ENCODE results near the gene LAMA3. TPM values are rescaled to one million over a fixed set of nuclear protein-coding genes. Genes with fewer than 3 reads are reported as not detected.

LAMA3 gene
- total RNA-seq, 6 experiments from 2014 or later, result 1.3 to 5.0 (median 3.0) TPM

GRCh38 chr18:23910032-23910431, 220.8 kb downstream of the LAMA3 start:
- no peak for DNase-seq
- ATAC-seq, result no peak
- H3K4me1 ChIP-seq, result no peaks in the 10 kb centered on the region
- H3K27me3 ChIP-seq, result no peaks in the 10 kb centered on the region
- no peak overlapping the region for H3K27ac ChIP-seq
- no peak for TF ChIP-seq CTCF (IDR thresholded peaks at IDR 0.05)
- TF ChIP-seq POLR2A (IDR thresholded peaks at IDR 0.05), result no peak
- intact Hi-C loops (cut with DNase I), result no loop called here
- H3K36me3 ChIP-seq, result no peaks in the 10 kb centered on the region
- no peaks in the 10 kb centered on the region for H3K9me3 ChIP-seq
- no peak overlapping the region for H3K4me3 ChIP-seq
- 52% methylated on average over 2 of the region's 2 CpGs for WGBS (ENCODE audit: insufficient coverage, low coverage, low lambda C conversion rate, missing lambda C conversion rate)

GRCh38 chr18:23912356-23912755, 223.1 kb downstream of the LAMA3 start:
- intact Hi-C loops (cut with DNase I), result no loop called here
- Histone ChIP-seq H3K36me3 (no peaks in the 10 kb centered on the region), H3K4me3 (no peak overlapping the region), H3K27ac (no peak overlapping the region), H3K27me3 (no peaks in the 10 kb centered on the region), H3K4me1 (no peaks in the 10 kb centered on the region), H3K9me3 (no peaks in the 10 kb centered on the region)
- WGBS (ENCODE audit: insufficient coverage, low coverage, low lambda C conversion rate, missing lambda C conversion rate), result 82% methylated on average over 3 of the region's 3 CpGs
- ATAC-seq (no peak), DNase-seq (no peak)
- no peak for TF ChIP-seq CTCF (IDR thresholded peaks at IDR 0.05)
- no peak for TF ChIP-seq POLR2A (IDR thresholded peaks at IDR 0.05)

- WGBS (ENCODE audit: insufficient coverage, low coverage, low lambda C conversion rate, missing lambda C conversion rate), result 61% methylated on average over 4 of the region's 4 CpGs
- Histone ChIP-seq H3K4me3 (no peak overlapping the region), H3K4me1 (no peaks in the 10 kb centered on the region), H3K27me3 (no peaks in the 10 kb centered on the region), H3K27ac (no peak overlapping the region), H3K36me3 (no peaks in the 10 kb centered on the region), H3K9me3 (no peaks in the 10 kb centered on the region)
- no peak for TF ChIP-seq POLR2A (IDR thresholded peaks at IDR 0.05)
- no peak for TF ChIP-seq CTCF (IDR thresholded peaks at IDR 0.05)
- no peak for DNase-seq
- intact Hi-C loops (cut with DNase I), result no loop called here
- ATAC-seq, result no peak
Measured at GRCh38 chr18:23916338-23916737, 227.1 kb downstream of the LAMA3 start.

- intact Hi-C loops (cut with DNase I), result no loop called here
- H3K27ac ChIP-seq, result no peak overlapping the region
- H3K36me3 ChIP-seq, result no peaks in the 10 kb centered on the region
- 25% methylated on average over 10 of the region's 10 CpGs for WGBS (ENCODE audit: insufficient coverage, low coverage, low lambda C conversion rate, missing lambda C conversion rate)
- peak; percentile 85 to 89 (median 86) for ATAC-seq
- H3K4me1 ChIP-seq, result no peaks in the 10 kb centered on the region
- peak in 2 of 3 donors; percentile 69 to 71 for DNase-seq
- no peaks in the 10 kb centered on the region for H3K9me3 ChIP-seq
- H3K27me3 ChIP-seq, result no peaks in the 10 kb centered on the region
- no peak for TF ChIP-seq POLR2A (IDR thresholded peaks at IDR 0.05)
- TF ChIP-seq CTCF (IDR thresholded peaks at IDR 0.05), result peak; percentile 80 to 91 (median 85)
- H3K4me3 ChIP-seq, result no peak overlapping the region
Measured at GRCh38 chr18:23918395-23919032, 229.3 kb downstream of the LAMA3 start.

Data from right lobe of liver (tissue), 6 donors.